GM23338 (cell line): Measurements from ENCODE around the gene RNGTT.

Experiments
- CTCF ChIP-seq, 2 experiments: fragments of 200-600 bp in 1 of 2; sonication (generic) in 1 of 2; conservative IDR thresholded peaks; 2 replicates each; pipeline versions ENCODE4 v1.5.1 to v1.6.1; 2016 to 2017; ENCODE audit warnings: antibody characterized with exemption in 2 of 2, low read depth in 2 of 2, mild to moderate bottlenecking in 2 of 2, moderate library complexity in 1 of 2
- EZH2phosphoT487 ChIP-seq: fragments of 200-600 bp; sonication (generic); IDR thresholded peaks from one replicate; pipeline ENCODE4 v1.8.1; 2018; ENCODE audit warnings: antibody characterized with exemption; ENCODE audit not compliant: unreplicated experiment
- ZNF114 ChIP-seq: fragments of 250-450 bp; sonication (Bioruptor Pico); IDR thresholded peaks from 2 replicates; pipeline ENCODE4 v1.5.0; 2020; ENCODE audit warnings: mild to moderate bottlenecking, moderate library complexity

GRCh38 chr6:88869263-88870020 is 94.0 kb downstream of the RNGTT start:
- TF ChIP-seq EZH2phosphoT487 (no peak), CTCF (conservative IDR thresholded peaks at IDR 0.05; ENCODE audit: low read depth in 2 of 2) (no peak), ZNF114 (CRISPR knock-in tag) (no peak)
